Tibial nerve (tissue), 4 donors: Measurements from ENCODE around the gene GSTA3.
"Not testable (repeated sequence)": the region's sequence is repeated elsewhere in the genome, so short reads cannot be mapped to it uniquely, and the experiment has no call there.

Source experiments
- CTCF ChIP-seq, 5 experiments: fragments of 200-600 bp in 3 of 5; fragments of 450-650 bp in 2 of 5; sonication (generic) in 3 of 5; IDR thresholded peaks; one replicate each; pipeline ENCODE4 v1.5.1; 2016 to 2019; ENCODE audit warnings: antibody characterized with exemption in 5 of 5, mild to moderate bottlenecking in 3 of 5, moderate library complexity in 2 of 5
- EP300 ChIP-seq, 2 donors: sonication (generic); formaldehyde crosslinking; IDR thresholded peaks; one replicate each; pipeline ENCODE4 v1.6.1; 2017; ENCODE audit warnings: antibody characterized with exemption in 2 of 2, mild to moderate bottlenecking in 1 of 2
- POLR2A ChIP-seq, 2 donors: fragments of 450-650 bp; IDR thresholded peaks; one replicate each; pipeline ENCODE4 v1.6.1; 2017; ENCODE audit warnings: antibody characterized with exemption in 2 of 2, mild to moderate bottlenecking in 2 of 2, moderate library complexity in 2 of 2

GRCh38 chr6:52868899-52869298, 40.6 kb downstream of the GSTA3 start:
- TF ChIP-seq CTCF, EP300, POLR2A (IDR thresholded peaks at IDR 0.05): not testable (repeated sequence)
